Parathyroid adenoma (tissue), 2 donors: ENCODE results near the gene DNAJB5.

ENCODE experiments used
- H2AFZ ChIP-seq: fragments of 300-600 bp; sonication (generic); one replicate; pipeline ENCODE4 v1.7.0; 2017; ENCODE audit warnings: antibody characterized with exemption, mild to moderate bottlenecking
- H3K27ac ChIP-seq: fragments of 300-600 bp; sonication (generic); one replicate; pipeline ENCODE4 v1.7.0; 2017
- H3K27me3 ChIP-seq: fragments of 300-600 bp; sonication (generic); one replicate; pipeline ENCODE4 v1.7.0; 2017; ENCODE audit warnings: low read length; ENCODE audit not compliant: control insufficient read depth, insufficient read depth
- H3K36me3 ChIP-seq: fragments of 300-600 bp; sonication (generic); one replicate; pipeline ENCODE4 v1.7.0; 2017; ENCODE audit warnings: low read length; ENCODE audit not compliant: control insufficient read depth, insufficient read depth
- H3K4me1 ChIP-seq: fragments of 300-600 bp; sonication (generic); one replicate; pipeline ENCODE4 v1.7.0; 2017; ENCODE audit warnings: control low read depth
- H3K4me2 ChIP-seq: fragments of 300-600 bp; sonication (generic); one replicate; pipeline ENCODE4 v1.7.0; 2017; ENCODE audit warnings: low read length
- H3K4me3 ChIP-seq: fragments of 300-600 bp; sonication (generic); one replicate; pipeline ENCODE4 v1.7.0; 2017; ENCODE audit warnings: low read depth, low read length
- H3K79me2 ChIP-seq: fragments of 300-600 bp; sonication (generic); one replicate; pipeline ENCODE4 v1.7.0; 2017; ENCODE audit warnings: control low read depth
- H3K9ac ChIP-seq: fragments of 300-600 bp; sonication (generic); one replicate; pipeline ENCODE4 v1.7.0; 2017; ENCODE audit warnings: mild to moderate bottlenecking
- H3K9me3 ChIP-seq: fragments of 300-600 bp; sonication (generic); one replicate; pipeline ENCODE4 v1.7.0; 2017; ENCODE audit warnings: low read length; ENCODE audit not compliant: control insufficient read depth
- TF ChIP-seq, protein P1 (sequence below): fragments of 300-600 bp; sonication (generic); IDR thresholded peaks from one replicate; pipeline ENCODE4 v1.7.0; 2017; ENCODE audit warnings: antibody characterized with exemption, mild to moderate bottlenecking
- donor health status: primary hyperparathyroidism.

The DNAJB5 gene

DNA sequence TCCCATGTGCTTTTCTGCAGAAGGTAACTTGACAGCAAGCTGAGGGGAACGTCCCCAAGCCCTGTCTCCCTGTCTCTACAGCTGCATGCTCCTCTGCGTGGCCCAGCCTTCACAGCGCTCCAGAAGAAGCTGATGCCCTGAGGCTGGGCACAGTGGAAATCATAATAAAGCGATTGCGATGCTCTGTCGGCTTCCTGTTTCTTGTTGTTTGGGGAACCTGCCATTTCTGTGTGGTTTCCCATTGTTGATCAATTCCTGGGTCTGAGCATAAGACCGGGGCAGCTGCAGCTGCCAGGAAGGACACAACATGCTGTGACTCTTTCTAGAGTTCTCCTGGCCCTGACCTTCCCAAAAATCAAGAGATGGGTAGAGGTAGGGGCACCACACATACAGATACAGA, 7.2 kb upstream of the DNAJB5 start:
- Histone ChIP-seq H3K36me3 (no peaks in the 10 kb centered on the region), H3K4me2 (no peak overlapping the region), H3K9ac (no peak overlapping the region), H3K4me3 (no peak overlapping the region), H3K4me1 (no peaks in the 10 kb centered on the region), H3K79me2 (no peaks in the 10 kb centered on the region), H2AFZ (no peak overlapping the region), H3K27ac (no peak overlapping the region), H3K27me3 (no peaks in the 10 kb centered on the region), H3K9me3 (no peaks in the 10 kb centered on the region)
- TF ChIP-seq, protein P1, sequence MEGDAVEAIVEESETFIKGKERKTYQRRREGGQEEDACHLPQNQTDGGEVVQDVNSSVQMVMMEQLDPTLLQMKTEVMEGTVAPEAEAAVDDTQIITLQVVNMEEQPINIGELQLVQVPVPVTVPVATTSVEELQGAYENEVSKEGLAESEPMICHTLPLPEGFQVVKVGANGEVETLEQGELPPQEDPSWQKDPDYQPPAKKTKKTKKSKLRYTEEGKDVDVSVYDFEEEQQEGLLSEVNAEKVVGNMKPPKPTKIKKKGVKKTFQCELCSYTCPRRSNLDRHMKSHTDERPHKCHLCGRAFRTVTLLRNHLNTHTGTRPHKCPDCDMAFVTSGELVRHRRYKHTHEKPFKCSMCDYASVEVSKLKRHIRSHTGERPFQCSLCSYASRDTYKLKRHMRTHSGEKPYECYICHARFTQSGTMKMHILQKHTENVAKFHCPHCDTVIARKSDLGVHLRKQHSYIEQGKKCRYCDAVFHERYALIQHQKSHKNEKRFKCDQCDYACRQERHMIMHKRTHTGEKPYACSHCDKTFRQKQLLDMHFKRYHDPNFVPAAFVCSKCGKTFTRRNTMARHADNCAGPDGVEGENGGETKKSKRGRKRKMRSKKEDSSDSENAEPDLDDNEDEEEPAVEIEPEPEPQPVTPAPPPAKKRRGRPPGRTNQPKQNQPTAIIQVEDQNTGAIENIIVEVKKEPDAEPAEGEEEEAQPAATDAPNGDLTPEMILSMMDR = no peak

DNA sequence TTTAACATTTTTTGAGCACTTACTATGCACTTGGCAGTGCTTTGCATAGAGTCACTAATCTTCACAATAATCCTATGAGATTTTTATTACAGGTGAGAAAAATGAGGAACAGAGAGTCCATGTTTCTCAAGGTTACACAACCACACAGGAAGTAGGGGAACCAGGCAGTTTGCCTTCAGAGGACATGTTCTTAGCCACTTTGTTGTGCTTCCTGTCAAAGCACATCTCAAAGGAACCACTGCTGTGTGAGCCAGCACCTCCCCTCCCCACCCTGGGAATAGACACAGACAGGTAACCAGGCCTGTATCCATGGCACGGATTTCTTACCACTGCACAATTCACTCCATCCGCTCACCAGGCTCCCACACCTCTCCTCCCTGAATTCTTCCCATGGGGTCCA, 6.3 kb upstream of the DNAJB5 start:
- H3K4me3 ChIP-seq = no peak overlapping the region
- no peaks in the 10 kb centered on the region for H3K4me1 ChIP-seq
- no peak overlapping the region for H3K27ac ChIP-seq
- no peak overlapping the region for H3K9ac ChIP-seq
- H3K27me3 ChIP-seq = no peaks in the 10 kb centered on the region
- no peaks in the 10 kb centered on the region for H3K9me3 ChIP-seq
- no peaks in the 10 kb centered on the region for H3K36me3 ChIP-seq
- TF ChIP-seq, protein P1 = no peak
- no peak overlapping the region for H2AFZ ChIP-seq
- no peak overlapping the region for H3K4me2 ChIP-seq
- no peaks in the 10 kb centered on the region for H3K79me2 ChIP-seq

DNA sequence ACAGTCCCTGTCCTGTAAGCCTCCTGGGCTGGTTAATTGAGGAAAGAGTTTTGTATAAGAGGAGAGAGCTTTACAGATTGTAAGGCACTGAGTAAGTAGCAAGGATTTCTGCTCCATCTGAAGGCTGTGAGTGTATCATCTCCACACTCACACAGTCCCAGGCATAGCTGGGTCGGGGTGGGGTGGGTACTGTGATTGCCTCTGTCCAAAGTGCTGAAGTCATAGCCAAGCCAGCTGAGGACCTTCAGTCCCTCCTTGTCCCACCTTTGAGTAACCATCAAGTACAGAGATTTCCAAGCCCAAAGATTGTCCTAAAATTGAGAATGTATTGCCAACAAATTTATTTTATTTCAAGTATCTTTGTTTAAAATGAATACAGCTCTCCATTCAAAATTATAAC, 5.5 kb upstream of the DNAJB5 start:
- Histone ChIP-seq H3K27ac (no peak overlapping the region), H3K79me2 (no peaks in the 10 kb centered on the region), H2AFZ (no peak overlapping the region)

DNA sequence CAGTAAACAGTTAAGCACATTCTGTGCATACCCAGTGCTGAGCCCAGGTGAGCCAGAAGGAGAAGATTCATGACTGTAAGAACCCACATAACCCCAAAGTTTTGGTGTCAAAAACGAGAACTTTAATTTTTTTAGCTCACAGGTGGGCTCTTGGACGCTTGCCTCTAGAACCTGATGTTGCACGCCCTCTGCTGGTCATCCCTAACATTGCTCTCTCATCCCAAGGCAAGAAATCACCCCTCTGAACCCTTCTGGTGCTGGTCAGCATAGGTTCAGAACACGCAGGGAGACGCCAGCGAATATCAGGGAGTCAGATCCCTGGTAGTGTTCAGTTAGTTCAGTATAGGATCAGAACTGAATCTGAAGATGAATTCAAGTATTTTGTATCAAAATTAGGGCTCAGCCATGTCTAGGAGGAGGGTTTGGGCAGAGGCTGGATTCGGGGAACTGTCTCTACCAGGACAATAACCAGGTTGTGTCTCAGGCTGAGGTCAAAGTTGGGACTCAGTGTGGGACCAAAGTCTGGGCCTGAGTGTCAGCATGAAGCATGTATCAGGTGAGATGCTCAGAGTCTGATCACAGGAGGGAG, 4.1 kb upstream of the DNAJB5 start:
- Histone ChIP-seq H3K27ac (no peak overlapping the region), H3K27me3 (no peaks in the 10 kb centered on the region), H3K4me3 (no peak overlapping the region), H3K4me1 (no peaks in the 10 kb centered on the region), H3K9ac (no peak overlapping the region), H3K4me2 (no peak overlapping the region), H3K36me3 (no peaks in the 10 kb centered on the region), H3K79me2 (no peaks in the 10 kb centered on the region), H2AFZ (peak overlapping the region; percentile 13), H3K9me3 (no peaks in the 10 kb centered on the region)
- TF ChIP-seq, protein P1 = peak; percentile 78

More for the DNA sequence above, 5.5 kb upstream of the DNAJB5 start:
- H3K9me3 ChIP-seq = no peaks in the 10 kb centered on the region
- no peak overlapping the region for H3K4me3 ChIP-seq
- H3K9ac ChIP-seq = no peak overlapping the region
- no peaks in the 10 kb centered on the region for H3K36me3 ChIP-seq
- H3K4me1 ChIP-seq = no peaks in the 10 kb centered on the region
- no peaks in the 10 kb centered on the region for H3K27me3 ChIP-seq
- TF ChIP-seq, protein P1 = no peak
- no peak overlapping the region for H3K4me2 ChIP-seq

DNA sequence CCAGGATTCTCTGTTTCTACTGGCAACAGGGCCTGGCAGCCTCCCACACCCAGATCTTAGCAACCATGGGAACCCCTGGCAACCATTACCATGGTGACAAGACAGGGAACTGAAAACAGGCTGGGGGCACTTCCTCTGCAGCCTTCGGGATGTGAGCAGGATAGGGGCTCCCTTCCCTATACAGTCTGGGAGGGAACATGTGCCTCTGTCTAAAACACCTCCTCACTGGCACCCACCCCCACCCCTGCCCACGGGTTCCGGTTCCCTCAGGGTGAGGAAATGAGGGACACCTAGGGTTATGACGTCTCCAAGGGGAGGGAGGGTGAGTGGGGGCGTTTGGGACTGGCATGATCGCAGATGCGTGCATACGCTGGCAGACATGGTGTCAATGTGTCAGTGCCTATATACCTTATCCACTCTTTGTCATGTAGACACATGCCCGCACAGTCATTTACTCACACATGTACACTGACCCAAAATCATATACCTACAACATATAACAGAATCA, 3.0 kb upstream of the DNAJB5 start:
- Histone ChIP-seq H3K4me1 (no peaks in the 10 kb centered on the region), H3K36me3 (no peaks in the 10 kb centered on the region), H3K9me3 (no peaks in the 10 kb centered on the region), H2AFZ (no peak overlapping the region), H3K27ac (no peak overlapping the region), H3K27me3 (no peaks in the 10 kb centered on the region), H3K9ac (no peak overlapping the region), H3K4me2 (no peak overlapping the region), H3K79me2 (no peaks in the 10 kb centered on the region), H3K4me3 (no peak overlapping the region)
- TF ChIP-seq, protein P1 = no peak
